MCF 10A (cell line): Measurements from ENCODE around the gene MON1A. TPM values are rescaled to one million over a fixed set of nuclear protein-coding genes. Genes with fewer than 3 reads are reported as not detected.

ENCODE experiments used
- BruUV-seq: library from RNA; stranded (reverse); fragments of 400-500 nt; replicated peaks from 2 replicates; lab custom pipeline; 2021; lab: Mats Ljungman, UMichigan
- CTCF ChIA-PET: fragments of 300-600 bp; sonication (Branson Sonifier 250); formaldehyde crosslinking; extraction: SDS; loops from one replicate; lab custom pipeline; 2021; ENCODE audit warnings: antibody characterized with exemption, inconsistent platforms; lab: Yijun Ruan, JAX
- POLR2A ChIA-PET: fragments of 300-600, 350-650 bp; sonication (Branson Sonifier 250); formaldehyde crosslinking; extraction: SDS; loops from one replicate; lab custom pipeline; 2020; ENCODE audit warnings: antibody characterized with exemption, inconsistent platforms; lab: Yijun Ruan, JAX
- DNase-seq: peaks from one replicate; pipeline ENCODE4 v3.0.0-alpha.2; 2018; ENCODE audit not compliant: unreplicated experiment
- H3K27ac Mint-ChIP-seq: one replicate; pipeline ENCODE4 v1.8.0; 2022; ENCODE audit warnings: mild to moderate bottlenecking, low read depth, mixed read lengths; ENCODE audit not compliant: unreplicated experiment
- H3K27me3 Mint-ChIP-seq: one replicate; pipeline ENCODE4 v1.8.0; 2022; ENCODE audit warnings: mixed read lengths; ENCODE audit not compliant: insufficient read depth, unreplicated experiment
- H3K36me3 Mint-ChIP-seq: one replicate; pipeline ENCODE4 v1.8.0; 2022; ENCODE audit warnings: mild to moderate bottlenecking, moderate library complexity, mixed read lengths; ENCODE audit not compliant: insufficient read depth, unreplicated experiment
- H3K4me1 Mint-ChIP-seq: one replicate; pipeline ENCODE4 v1.8.0; 2022; ENCODE audit warnings: mixed read lengths; ENCODE audit not compliant: insufficient read depth, unreplicated experiment
- H3K4me3 Mint-ChIP-seq: one replicate; pipeline ENCODE4 v1.8.0; 2022; ENCODE audit warnings: mild to moderate bottlenecking, moderate library complexity, mixed read lengths; ENCODE audit not compliant: unreplicated experiment
- H3K9me3 Mint-ChIP-seq: one replicate; pipeline ENCODE4 v1.8.0; 2022; ENCODE audit warnings: mixed read lengths; ENCODE audit not compliant: unreplicated experiment
- CTCF ChIP-seq: fragments of 200-600 bp; IDR thresholded peaks from one replicate; pipeline ENCODE4 v1.8.0; 2022; ENCODE audit warnings: antibody characterized with exemption, mild to moderate bottlenecking; ENCODE audit not compliant: unreplicated experiment
- intact Hi-C: fragments of 100-400 bp; cut with micrococcal nuclease; formaldehyde crosslinking; loops from 2 replicates; pipeline ENCODE4 v1.14.1; 2022
- total RNA-seq: library from RNA; stranded (reverse); gene quantifications from 2 replicates; pipeline ENCODE4 v1.2.3, GENCODE V29; 2022

MON1A gene
- total RNA-seq, 1 experiment from 2014 or later = 18.6 TPM

GRCh38 chr3:49899815-49900214, 29.8 kb downstream of the MON1A start:
- CTCF ChIA-PET = interaction anchor here (0.5 to 11.1 kb wide), 8 partner anchors 15 to 135 kb away, joined by 3 to 143 read pairs (median 4); no protein-coding TSS in a partner anchor
- peak overlapping the region; percentile 94 for H3K27ac Mint-ChIP-seq
- peak; percentile 54 for DNase-seq
- H3K4me1 Mint-ChIP-seq = peaks cover 15% of the 10 kb centered on the region
- BruUV-seq = no TSS peak
- no peaks in the 10 kb centered on the region for H3K9me3 Mint-ChIP-seq
- H3K36me3 Mint-ChIP-seq = peaks cover 14% of the 10 kb centered on the region
- peak overlapping the region; percentile 71 for H3K4me3 Mint-ChIP-seq
- TF ChIP-seq CTCF = peak; percentile 24
- intact Hi-C loops = loop anchor here (1.0 to 5.0 kb wide), 3 partner anchors 43 to 178 kb away; partner anchors contain the start of genes GMPPB and TRAIP
- POLR2A ChIA-PET = interaction anchor here (0.8 to 5.1 kb wide), 14 partner anchors 10 to 266 kb away, joined by 3 to 30 read pairs (median 4); partner anchors contain the start of genes INKA1, IP6K1, RBM6 and UBA7
- H3K27me3 Mint-ChIP-seq = no peaks in the 10 kb centered on the region

- intact Hi-C loops = no loop called here
- POLR2A ChIA-PET = interaction anchor here (0.8 to 5.1 kb wide), 3 partner anchors 19 to 96 kb away, joined by 3 to 30 read pairs (median 16); partner anchors contain the start of genes INKA1 and RBM6
Measured at GRCh38 chr3:49898991-49899390, 30.6 kb downstream of the MON1A start.

GRCh38 chr3:49896345-49896744, 33.3 kb downstream of the MON1A start:
- no TSS peak for BruUV-seq
- Mint-ChIP-seq H3K9me3 (no peaks in the 10 kb centered on the region), H3K4me1 (peaks cover 8% of the 10 kb centered on the region), H3K36me3 (peaks cover 25% of the 10 kb centered on the region), H3K4me3 (no peak overlapping the region), H3K27me3 (no peaks in the 10 kb centered on the region), H3K27ac (no peak overlapping the region)
- ChIA-PET POLR2A (no interaction called here), CTCF (no interaction called here)
- intact Hi-C loops = no loop called here
- no peak for TF ChIP-seq CTCF
- DNase-seq = no peak

More at GRCh38 chr3:49898991-49899390, 30.6 kb downstream of the MON1A start:
- peak overlapping the region; percentile 23 for H3K4me3 Mint-ChIP-seq
- CTCF ChIA-PET = interaction anchor here (0.5 to 11.1 kb wide), 4 partner anchors 45 to 431 kb away, joined by 3 to 143 read pairs (median 7); no protein-coding TSS in a partner anchor
- peaks cover 19% of the 10 kb centered on the region for H3K36me3 Mint-ChIP-seq
- TF ChIP-seq CTCF = no peak
- no peaks in the 10 kb centered on the region for H3K9me3 Mint-ChIP-seq
- BruUV-seq = no TSS peak
- no peak for DNase-seq
- peaks cover 12% of the 10 kb centered on the region for H3K4me1 Mint-ChIP-seq
- H3K27me3 Mint-ChIP-seq = no peaks in the 10 kb centered on the region
- no peak overlapping the region for H3K27ac Mint-ChIP-seq

- ChIA-PET POLR2A (interaction anchor here (0.9 kb wide), 1 partner anchor 11 kb away, joined by 3 read pairs; no protein-coding TSS in a partner anchor), CTCF (no interaction called here)
- no peak for DNase-seq
- TF ChIP-seq CTCF = no peak
- intact Hi-C loops = no loop called here
- no peak overlapping the region for H3K27ac Mint-ChIP-seq
- no peak overlapping the region for H3K4me3 Mint-ChIP-seq
- peaks cover 2% of the 10 kb centered on the region for H3K4me1 Mint-ChIP-seq
- no peaks in the 10 kb centered on the region for H3K9me3 Mint-ChIP-seq
- H3K27me3 Mint-ChIP-seq = no peaks in the 10 kb centered on the region
- H3K36me3 Mint-ChIP-seq = peaks cover 30% of the 10 kb centered on the region
- no TSS peak for BruUV-seq
Measured at GRCh38 chr3:49895791-49896190, 33.8 kb downstream of the MON1A start.
